ENCODE results near the gene C10orf67. TPM values are rescaled to one million over a fixed set of nuclear protein-coding genes. Genes with fewer than 3 reads are reported as not detected.

The C10orf67 gene
- total and polyA plus RNA-seq, 2 experiments from 2014 or later: 0.16 TPM; not detected in 1

MicroRNAs within 50 kb of the gene (microRNA counts, 767-probe panel; counts per million panel counts)
- microRNA hsa-miR-1254: not detected

Small RNA genes within 50 kb of the gene (microRNA-seq; reads per million reads assigned to microRNA genes)
- gene MIR1254-2: not detected

Small RNA genes within 50 kb of the gene (small RNA-seq; reads per million reads assigned to genes)
- gene MIR1254-2 (ENCODE audit: low replicate concordance): not detected
- not detected for gene RF00561 (ENCODE audit: low replicate concordance)

Other genes starting within 250 kb of the C10orf67 start
- gene MSRB2, start 249.2 kb downstream of the C10orf67 start, total RNA-seq (2014; rRNA removed; shearing (Covaris generic)): 9.4 and 9.5 TPM in 2 replicates
- 33.7 and 34.6 TPM in 2 replicates for gene MSRB2, start 249.2 kb downstream of the C10orf67 start, polyA plus RNA-seq (2016; fragmentation: Nextera tagmentation; extraction: Ambion mirVana)
- not detected in 2 replicates for gene PTF1A, start 152.5 kb downstream of the C10orf67 start, total RNA-seq (2014; rRNA removed; shearing (Covaris generic))
- not detected in 2 replicates for gene PTF1A, start 152.5 kb downstream of the C10orf67 start, polyA plus RNA-seq (2016; fragmentation: Nextera tagmentation; extraction: Ambion mirVana)
- 8.3 and 12.2 TPM in 2 replicates for gene OTUD1, start 94.3 kb upstream of the C10orf67 start, total RNA-seq (2014; rRNA removed; shearing (Covaris generic))
- gene OTUD1, start 94.3 kb upstream of the C10orf67 start, polyA plus RNA-seq (2016; fragmentation: Nextera tagmentation; extraction: Ambion mirVana): 2.4 and 2.5 TPM in 2 replicates